ENCODE measurements around the gene TMCO4. TPM values are rescaled to one million over a fixed set of nuclear protein-coding genes. Genes with fewer than 3 reads are reported as not detected.
"Not testable (repeated sequence)": the region's sequence is repeated elsewhere in the genome, so short reads cannot be mapped to it uniquely, and the experiment has no call there.

TMCO4 gene
- total RNA-seq, 2 experiments from 2014 or later: 13.1 to 14.4 TPM

DNA sequence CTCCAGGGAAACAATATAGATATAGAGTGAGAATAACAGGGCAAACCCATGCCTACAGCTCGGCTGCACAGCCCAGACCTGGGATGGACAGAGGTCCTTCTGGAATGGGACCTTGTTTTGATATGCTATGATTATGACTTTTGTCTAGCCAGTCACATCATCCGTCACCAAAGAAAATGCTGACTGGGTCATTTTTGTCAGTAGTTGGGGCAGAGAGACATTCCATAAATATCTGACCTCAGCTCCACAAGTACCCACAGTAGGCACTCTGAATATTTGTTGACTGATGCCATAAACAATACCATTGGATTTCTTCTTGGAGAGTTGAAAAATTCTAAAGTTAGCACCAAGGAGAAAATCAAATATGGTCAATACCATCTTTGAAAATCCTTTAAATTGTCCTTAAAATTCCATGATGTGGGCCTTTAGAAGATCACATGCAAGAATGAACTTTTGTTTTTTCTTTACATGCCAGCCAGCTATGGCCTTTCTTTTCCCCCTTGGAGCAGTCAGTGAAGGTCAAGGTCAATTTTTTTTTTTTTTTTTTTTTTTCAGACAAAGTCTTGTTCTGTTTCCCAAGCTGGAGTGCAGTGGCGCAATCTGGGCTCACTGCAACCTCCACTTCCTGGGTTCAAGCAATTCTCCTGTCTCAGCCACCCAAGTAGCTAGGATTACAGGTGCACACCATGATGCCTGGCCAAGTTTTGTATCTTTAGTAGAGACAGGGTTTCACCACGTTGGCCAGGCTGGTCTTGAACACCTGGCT, 7.3 kb downstream of the TMCO4 start:
- DNase-seq (no peak), ATAC-seq (no peak)
- no peak overlapping the region for H3K27ac Mint-ChIP-seq
- no peaks in the 10 kb centered on the region for H3K9me3 Mint-ChIP-seq (ENCODE audit: insufficient read depth)
- H3K36me3 Mint-ChIP-seq (ENCODE audit: low read depth): peaks cover 29% of the 10 kb centered on the region
- no peak overlapping the region for H3K4me3 Mint-ChIP-seq
- ChIA-PET POLR2A (no interaction called here), CTCF (interaction anchor here (2.2 kb wide), 1 partner anchor 31 kb away, joined by 5 read pairs; no protein-coding TSS in a partner anchor)
- peaks cover 11% of the 10 kb centered on the region for H3K4me1 Mint-ChIP-seq (ENCODE audit: low read depth)
- no peaks in the 10 kb centered on the region for H3K27me3 Mint-ChIP-seq (ENCODE audit: low read depth)

DNA sequence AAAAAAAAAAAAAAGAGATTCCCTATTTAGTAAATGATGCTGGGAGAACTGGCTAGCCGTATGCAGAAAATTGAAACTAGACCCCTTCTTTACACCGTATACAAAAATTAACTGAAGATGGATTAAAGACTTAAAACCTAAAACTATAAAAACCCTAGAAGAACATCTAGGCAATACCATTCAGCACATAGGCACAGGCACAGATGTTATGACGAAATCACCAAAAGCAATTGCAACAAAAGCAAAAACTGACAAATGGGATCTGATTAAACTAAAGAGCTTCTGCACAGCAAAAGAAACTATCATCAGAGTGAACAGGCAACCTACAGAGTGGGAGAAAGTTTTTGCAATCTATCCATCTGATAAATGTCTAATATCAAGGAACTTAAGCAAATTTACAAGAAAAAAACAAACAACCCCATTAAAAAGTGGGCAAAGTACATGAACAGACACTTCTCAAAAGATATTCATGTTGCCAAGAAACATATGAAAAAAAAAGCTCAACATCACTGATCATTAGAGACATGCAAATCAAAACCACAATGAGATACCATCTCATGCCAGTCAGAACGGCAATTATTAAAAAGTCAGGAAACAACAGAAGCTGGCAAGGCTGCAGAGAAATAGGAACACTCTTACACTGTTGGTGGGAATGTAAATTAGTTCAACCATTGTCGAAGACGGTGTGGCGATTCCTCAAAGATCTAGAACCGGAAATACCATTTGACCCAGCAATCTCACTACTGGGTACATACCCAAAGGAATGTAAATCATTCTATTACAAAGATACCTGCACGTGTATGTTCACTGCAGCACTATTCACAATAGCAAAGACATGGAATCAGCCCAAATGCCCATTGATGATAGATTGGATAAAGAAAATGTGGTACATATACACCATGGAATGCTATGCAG, 9.4 kb downstream of the TMCO4 start:
- DNase-seq; H3K9me3 Mint-ChIP-seq (ENCODE audit: insufficient read depth); H3K4me1 Mint-ChIP-seq (ENCODE audit: low read depth); H3K4me3 Mint-ChIP-seq; POLR2A ChIA-PET; ATAC-seq; H3K27ac Mint-ChIP-seq; H3K27me3 Mint-ChIP-seq (ENCODE audit: low read depth): not testable (repeated sequence)
- CTCF ChIA-PET: interaction anchor here (1.2 kb wide), 1 partner anchor 75 kb away, joined by 3 read pairs; no protein-coding TSS in a partner anchor
- H3K36me3 Mint-ChIP-seq (ENCODE audit: low read depth): peaks cover 29% of the 10 kb centered on the region

DNA sequence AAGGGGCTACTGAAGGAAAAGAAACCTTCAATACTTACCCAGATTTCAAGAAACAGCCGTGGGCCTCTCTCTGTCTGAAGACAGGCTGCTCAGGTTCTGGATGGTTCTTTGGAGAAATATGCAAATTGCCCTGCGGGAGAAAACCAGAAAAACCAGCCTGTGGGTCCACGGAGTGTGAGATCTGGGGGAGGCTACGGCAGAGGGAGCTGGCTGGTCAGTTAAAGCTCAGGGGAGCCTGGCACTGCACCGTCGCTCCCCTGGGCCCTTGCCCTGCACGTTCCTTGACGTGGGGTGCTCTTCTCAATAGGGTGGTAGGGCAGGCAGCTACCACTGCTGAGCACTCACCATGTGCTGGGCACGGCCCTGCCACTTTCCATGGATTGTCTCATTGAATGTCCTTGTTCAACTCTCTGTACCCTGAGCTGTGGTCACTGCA, 12.7 kb downstream of the TMCO4 start:
- no peaks in the 10 kb centered on the region for H3K4me1 Mint-ChIP-seq (ENCODE audit: low read depth)
- H3K27ac Mint-ChIP-seq: no peak overlapping the region
- ChIA-PET CTCF (interaction anchor here (0.8 kb wide), 1 partner anchor 24 kb away, joined by 3 read pairs; no protein-coding TSS in a partner anchor), POLR2A (no interaction called here)
- DNase-seq: no peak
- H3K4me3 Mint-ChIP-seq: no peak overlapping the region
- H3K27me3 Mint-ChIP-seq (ENCODE audit: low read depth): no peaks in the 10 kb centered on the region
- H3K9me3 Mint-ChIP-seq (ENCODE audit: insufficient read depth): no peaks in the 10 kb centered on the region
- H3K36me3 Mint-ChIP-seq (ENCODE audit: low read depth): peaks cover 17% of the 10 kb centered on the region
- no peak for ATAC-seq

DNA sequence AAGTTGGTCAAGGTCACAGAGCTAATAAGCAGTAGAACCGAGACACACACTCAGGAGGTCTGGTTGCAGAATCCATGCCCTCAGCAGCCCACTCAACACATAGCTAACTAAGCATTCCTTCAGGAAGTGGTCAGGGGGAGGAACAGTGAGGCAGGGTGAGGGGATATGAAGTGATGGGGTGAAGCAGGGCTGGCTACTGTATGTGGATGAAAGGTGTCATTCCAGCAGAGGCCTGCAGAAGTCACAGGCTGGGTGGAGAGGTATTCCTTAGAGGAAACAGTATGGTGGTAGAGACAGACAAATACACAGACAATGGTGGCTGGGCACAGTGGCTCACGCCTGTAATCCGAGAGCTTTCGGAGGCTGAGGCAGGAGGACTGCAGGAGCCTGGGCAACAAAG, 14.1 kb downstream of the TMCO4 start:
- DNase-seq (no peak), ATAC-seq (no peak)
- Mint-ChIP-seq H3K9me3 (ENCODE audit: insufficient read depth) (no peaks in the 10 kb centered on the region), H3K27ac (no peak overlapping the region), H3K27me3 (ENCODE audit: low read depth) (no peaks in the 10 kb centered on the region), H3K4me1 (ENCODE audit: low read depth) (no peaks in the 10 kb centered on the region), H3K36me3 (ENCODE audit: low read depth) (peaks cover 12% of the 10 kb centered on the region), H3K4me3 (no peak overlapping the region)
- CTCF ChIA-PET: no interaction called here
- POLR2A ChIA-PET: no interaction called here

DNA sequence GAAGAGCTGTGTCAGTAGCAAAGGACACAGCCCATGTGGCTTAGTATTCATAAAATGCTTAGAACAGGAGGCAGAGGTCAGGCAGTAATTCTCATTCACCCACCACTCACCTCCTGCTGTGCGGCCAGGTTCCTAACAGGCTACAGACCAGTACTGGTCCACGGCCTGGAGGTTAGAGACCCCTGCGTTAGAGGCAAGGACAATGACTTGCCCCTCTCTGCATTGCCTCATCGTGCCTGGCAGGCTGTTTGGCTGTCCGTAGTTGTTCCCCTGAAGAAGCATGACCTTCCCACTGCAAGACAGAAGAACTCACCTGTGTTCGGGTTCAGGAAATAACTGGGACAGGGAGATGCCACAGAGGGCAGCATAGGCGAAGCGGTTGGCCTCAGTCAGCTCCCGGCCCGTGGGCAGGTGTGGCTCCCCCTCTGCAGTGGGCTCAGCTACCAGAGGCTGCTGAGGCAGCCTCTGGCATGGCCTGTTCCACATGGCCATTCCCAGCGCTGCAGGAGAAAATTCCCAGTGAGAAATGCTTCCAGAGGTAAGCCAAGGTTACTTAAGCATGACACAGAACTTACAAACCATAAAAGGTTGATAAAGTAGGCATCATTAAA, 19.3 kb downstream of the TMCO4 start:
- Mint-ChIP-seq H3K9me3 (ENCODE audit: insufficient read depth) (no peaks in the 10 kb centered on the region), H3K4me1 (ENCODE audit: low read depth) (no peaks in the 10 kb centered on the region), H3K4me3 (no peak overlapping the region), H3K27me3 (ENCODE audit: low read depth) (no peaks in the 10 kb centered on the region), H3K27ac (no peak overlapping the region), H3K36me3 (ENCODE audit: low read depth) (peaks cover 17% of the 10 kb centered on the region)
- ChIA-PET POLR2A (no interaction called here), CTCF (no interaction called here)
- DNase-seq (no peak), ATAC-seq (no peak)

DNA sequence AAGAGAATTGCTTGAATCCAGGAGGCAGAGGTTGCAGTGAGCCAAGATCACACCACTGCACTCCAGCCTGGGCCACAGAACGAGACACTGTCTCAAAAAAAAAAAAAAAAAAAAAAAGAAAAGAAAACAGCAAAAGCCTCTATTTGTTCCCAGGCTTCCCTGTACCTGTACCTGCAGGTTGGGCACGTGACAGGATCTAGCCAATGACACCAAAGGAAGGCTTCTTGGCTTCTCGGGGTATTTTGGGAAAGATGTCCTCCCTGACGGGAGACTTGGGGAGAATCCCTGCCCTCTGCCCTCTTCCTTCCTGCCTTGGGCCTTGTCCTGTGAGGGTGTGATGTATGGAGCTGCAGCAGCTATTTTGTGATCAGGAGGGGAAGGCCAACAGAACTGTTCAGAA, 22.8 kb downstream of the TMCO4 start:
- ChIA-PET POLR2A (no interaction called here), CTCF (no interaction called here)
- H3K36me3 Mint-ChIP-seq (ENCODE audit: low read depth): peaks cover 14% of the 10 kb centered on the region
- H3K9me3 Mint-ChIP-seq (ENCODE audit: insufficient read depth): no peaks in the 10 kb centered on the region
- H3K27ac Mint-ChIP-seq: no peak overlapping the region
- no peaks in the 10 kb centered on the region for H3K4me1 Mint-ChIP-seq (ENCODE audit: low read depth)
- no peak overlapping the region for H3K4me3 Mint-ChIP-seq
- no peaks in the 10 kb centered on the region for H3K27me3 Mint-ChIP-seq (ENCODE audit: low read depth)
- DNase-seq: no peak
- no peak for ATAC-seq

DNA sequence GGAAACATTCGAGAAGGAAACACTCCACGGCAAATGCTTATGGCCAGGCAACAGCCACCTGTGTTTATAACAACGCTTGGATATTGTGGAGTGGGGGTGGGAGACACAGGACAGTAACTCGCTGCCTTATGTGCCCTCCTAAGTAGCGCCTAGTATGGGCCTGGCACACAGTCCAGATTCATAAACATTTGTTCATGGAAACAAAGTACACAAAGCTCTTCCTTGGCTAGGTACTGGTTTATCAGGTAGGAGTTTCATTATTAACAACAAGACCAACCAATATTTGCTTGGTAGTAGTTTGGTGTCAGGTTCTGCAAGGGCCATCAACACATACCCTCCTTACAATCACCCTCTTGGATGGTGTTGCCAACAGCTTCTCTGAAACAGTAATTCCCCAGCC, 23.4 kb downstream of the TMCO4 start:
- H3K4me1 Mint-ChIP-seq (ENCODE audit: low read depth): no peaks in the 10 kb centered on the region
- no peak overlapping the region for H3K27ac Mint-ChIP-seq
- no peak overlapping the region for H3K4me3 Mint-ChIP-seq
- CTCF ChIA-PET: no interaction called here
- ATAC-seq (no peak), DNase-seq (no peak)
- H3K9me3 Mint-ChIP-seq (ENCODE audit: insufficient read depth): no peaks in the 10 kb centered on the region
- H3K27me3 Mint-ChIP-seq (ENCODE audit: low read depth): no peaks in the 10 kb centered on the region
- H3K36me3 Mint-ChIP-seq (ENCODE audit: low read depth): peaks cover 14% of the 10 kb centered on the region
- POLR2A ChIA-PET: no interaction called here

DNA sequence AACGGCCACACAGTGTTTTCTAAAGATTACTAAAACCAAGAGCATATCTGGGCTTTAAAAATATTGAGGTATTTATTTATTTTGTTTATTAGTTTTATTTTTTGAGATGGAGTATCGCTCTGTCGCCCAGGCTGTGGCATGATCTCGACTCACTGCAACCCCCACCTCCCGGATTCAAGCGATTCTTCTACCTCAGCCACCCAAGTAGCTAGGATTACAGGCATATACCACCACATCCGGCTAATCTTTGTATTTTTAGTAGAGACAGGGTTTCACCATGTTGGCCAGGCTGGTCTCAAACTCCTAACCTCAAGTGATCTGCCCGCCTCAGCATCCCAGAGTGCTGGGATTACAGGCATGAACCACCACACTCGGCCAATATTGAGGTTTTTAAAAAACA, 23.9 kb downstream of the TMCO4 start:
- H3K9me3 Mint-ChIP-seq (ENCODE audit: insufficient read depth): no peaks in the 10 kb centered on the region
- peaks cover 14% of the 10 kb centered on the region for H3K36me3 Mint-ChIP-seq (ENCODE audit: low read depth)
- no peak overlapping the region for H3K4me3 Mint-ChIP-seq
- H3K4me1 Mint-ChIP-seq (ENCODE audit: low read depth): no peaks in the 10 kb centered on the region
- no peak for ATAC-seq
- H3K27me3 Mint-ChIP-seq (ENCODE audit: low read depth): no peaks in the 10 kb centered on the region
- CTCF ChIA-PET: no interaction called here
- POLR2A ChIA-PET: no interaction called here
- H3K27ac Mint-ChIP-seq: no peak overlapping the region
- DNase-seq: no peak

DNA sequence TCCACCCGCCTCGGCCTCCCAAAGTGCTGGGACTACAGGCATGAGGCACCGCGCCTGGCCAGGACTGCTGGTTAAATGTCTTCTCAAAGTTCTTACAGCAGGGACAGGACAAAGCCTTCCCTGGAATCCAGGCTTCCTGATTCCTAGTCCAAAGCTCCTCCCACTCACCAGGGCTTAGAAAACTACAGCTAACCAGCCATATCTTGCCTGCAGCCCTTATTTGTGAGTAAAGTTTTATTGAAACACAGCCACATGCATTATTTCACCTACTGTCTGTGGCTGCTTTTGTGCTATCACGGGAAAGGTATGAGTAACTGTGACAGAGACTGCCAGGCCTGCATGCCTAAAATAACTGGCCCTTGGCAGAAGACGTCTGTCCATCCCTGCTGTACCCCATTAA, 24.4 kb downstream of the TMCO4 start:
- Mint-ChIP-seq H3K9me3 (ENCODE audit: insufficient read depth) (no peaks in the 10 kb centered on the region), H3K36me3 (ENCODE audit: low read depth) (peaks cover 13% of the 10 kb centered on the region), H3K27me3 (ENCODE audit: low read depth) (no peaks in the 10 kb centered on the region), H3K27ac (no peak overlapping the region), H3K4me3 (no peak overlapping the region), H3K4me1 (ENCODE audit: low read depth) (no peaks in the 10 kb centered on the region)
- DNase-seq (no peak), ATAC-seq (no peak)
- ChIA-PET POLR2A (no interaction called here), CTCF (no interaction called here)

DNA sequence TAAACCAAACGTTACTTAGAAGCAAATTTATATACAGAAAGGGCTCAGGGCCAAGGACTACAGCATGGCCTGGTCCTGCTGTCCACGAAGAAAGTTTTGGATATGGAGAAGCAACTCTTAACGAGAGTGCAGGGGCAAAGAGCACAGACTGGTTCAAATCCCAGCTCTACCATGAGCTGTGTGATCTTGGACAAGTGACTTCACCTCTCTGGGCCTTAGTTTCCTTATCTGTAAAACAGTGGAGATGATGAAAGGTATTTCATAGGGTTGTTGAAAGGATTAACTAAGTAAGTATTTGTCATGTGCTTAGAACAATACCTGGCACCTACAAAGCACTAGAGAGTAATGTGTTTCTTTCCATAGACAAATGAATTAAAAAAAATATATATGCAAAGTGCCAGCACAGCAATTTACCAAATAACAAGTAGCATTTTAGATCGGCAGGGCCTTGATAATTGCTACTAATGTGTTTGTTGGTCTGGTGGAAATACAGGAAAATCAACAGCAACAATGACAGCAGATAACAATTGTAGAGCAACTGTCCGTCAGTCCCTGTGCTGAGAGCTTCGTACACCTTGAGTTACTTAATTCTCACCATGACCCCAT, 25.4 kb downstream of the TMCO4 start:
- H3K9me3 Mint-ChIP-seq (ENCODE audit: insufficient read depth): no peaks in the 10 kb centered on the region
- H3K27me3 Mint-ChIP-seq (ENCODE audit: low read depth): no peaks in the 10 kb centered on the region
- H3K27ac Mint-ChIP-seq: no peak overlapping the region
- peaks cover 10% of the 10 kb centered on the region for H3K36me3 Mint-ChIP-seq (ENCODE audit: low read depth)
- no peaks in the 10 kb centered on the region for H3K4me1 Mint-ChIP-seq (ENCODE audit: low read depth)
- ATAC-seq: no peak
- no peak overlapping the region for H3K4me3 Mint-ChIP-seq
- ChIA-PET POLR2A (no interaction called here), CTCF (interaction anchor here (0.7 to 2.0 kb wide), 2 partner anchors 13 to 71 kb away, joined by 3 to 5 read pairs; no protein-coding TSS in a partner anchor)
- no peak for DNase-seq

DNA sequence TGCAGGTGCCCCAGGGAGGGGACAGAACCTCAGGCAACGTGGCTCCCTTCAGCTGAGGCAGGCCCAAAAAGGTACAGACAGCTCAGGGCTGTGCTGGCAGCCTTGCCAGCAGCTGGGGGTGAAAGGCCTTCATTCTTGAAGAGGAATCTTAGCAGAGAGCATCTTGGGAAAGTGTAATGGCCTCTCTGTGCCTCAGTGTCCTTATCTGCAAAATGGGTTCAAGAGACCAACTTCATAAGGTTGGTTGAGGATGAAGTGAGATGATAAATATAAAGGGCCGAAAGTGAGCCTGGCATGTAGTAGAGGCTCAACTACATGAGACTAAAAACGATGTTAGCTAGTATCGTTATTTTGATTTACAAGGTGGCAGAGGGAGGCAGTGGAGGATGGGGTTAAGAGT, 26.2 kb downstream of the TMCO4 start:
- POLR2A ChIA-PET: interaction anchor here (0.6 kb wide), 1 partner anchor 680 kb away, joined by 3 read pairs; no protein-coding TSS in a partner anchor
- H3K4me3 Mint-ChIP-seq: no peak overlapping the region
- peaks cover 4% of the 10 kb centered on the region for H3K36me3 Mint-ChIP-seq (ENCODE audit: low read depth)
- no peak overlapping the region for H3K27ac Mint-ChIP-seq
- ATAC-seq (no peak), DNase-seq (no peak)
- H3K9me3 Mint-ChIP-seq (ENCODE audit: insufficient read depth): no peaks in the 10 kb centered on the region
- CTCF ChIA-PET: interaction anchor here (0.7 to 2.0 kb wide), 2 partner anchors 12 to 70 kb away, joined by 3 to 5 read pairs; no protein-coding TSS in a partner anchor
- no peaks in the 10 kb centered on the region for H3K4me1 Mint-ChIP-seq (ENCODE audit: low read depth)
- no peaks in the 10 kb centered on the region for H3K27me3 Mint-ChIP-seq (ENCODE audit: low read depth)
